ENCODE data around the gene C17orf50.
"Not testable (repeated sequence)": the region's sequence is repeated elsewhere in the genome, so short reads cannot be mapped to it uniquely, and the experiment has no call there.

C17orf50 gene

DNA sequence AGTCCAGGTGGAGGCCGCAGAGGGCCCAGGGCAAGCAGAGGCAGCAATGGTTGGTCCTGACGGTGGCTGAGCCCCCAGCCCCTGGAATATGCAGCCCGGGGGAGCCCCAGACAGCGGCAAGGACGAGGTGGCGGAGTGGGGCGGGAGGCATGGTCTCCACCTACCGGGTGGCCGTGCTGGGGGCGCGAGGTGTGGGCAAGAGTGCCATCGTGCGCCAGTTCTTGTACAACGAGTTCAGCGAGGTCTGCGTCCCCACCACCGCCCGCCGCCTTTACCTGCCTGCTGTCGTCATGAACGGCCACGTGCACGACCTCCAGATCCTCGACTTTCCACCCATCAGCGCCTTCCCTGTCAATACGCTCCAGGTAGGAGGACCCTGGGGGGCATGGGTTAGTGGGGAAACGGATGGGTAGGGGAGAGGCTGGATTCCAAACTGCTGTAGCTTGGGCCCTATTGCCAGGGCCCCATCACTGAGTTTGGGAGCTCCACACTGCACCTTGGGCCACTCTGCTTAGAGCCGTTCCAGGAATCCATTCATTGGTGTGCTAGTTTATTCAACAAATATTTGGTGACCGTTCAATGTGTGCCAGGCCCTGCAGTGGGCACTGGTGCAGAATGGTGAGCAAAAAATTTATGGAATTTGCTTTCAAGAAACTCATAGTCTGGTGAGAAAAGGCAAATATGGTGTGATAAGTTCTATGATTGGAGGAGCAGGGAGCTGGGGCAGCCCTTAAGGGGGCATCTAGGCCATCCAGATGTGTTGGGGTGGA lies 25.5 kb upstream of the C17orf50 start:
- no peak for DNase-seq

DNA sequence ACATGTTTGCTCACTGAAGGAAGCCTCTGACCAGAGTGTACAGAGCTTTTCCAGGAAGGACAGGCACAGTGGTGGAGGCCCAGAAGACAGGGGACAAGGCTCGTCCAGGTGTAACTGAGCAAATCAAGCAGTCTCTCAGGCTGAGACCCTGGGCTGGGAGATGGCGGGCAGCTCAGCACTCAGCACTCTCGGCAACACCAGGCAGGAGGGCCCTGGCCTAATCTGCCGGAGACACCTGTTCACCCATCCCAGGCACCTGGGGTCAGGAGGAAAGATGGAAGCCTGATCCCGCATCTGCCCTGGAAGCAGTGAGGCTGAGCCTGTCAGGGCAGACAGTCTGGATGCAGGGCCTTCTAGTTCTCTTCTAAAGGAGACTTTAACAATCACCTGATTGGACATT lies 24.5 kb upstream of the C17orf50 start:
- DNase-seq, result no peak

DNA sequence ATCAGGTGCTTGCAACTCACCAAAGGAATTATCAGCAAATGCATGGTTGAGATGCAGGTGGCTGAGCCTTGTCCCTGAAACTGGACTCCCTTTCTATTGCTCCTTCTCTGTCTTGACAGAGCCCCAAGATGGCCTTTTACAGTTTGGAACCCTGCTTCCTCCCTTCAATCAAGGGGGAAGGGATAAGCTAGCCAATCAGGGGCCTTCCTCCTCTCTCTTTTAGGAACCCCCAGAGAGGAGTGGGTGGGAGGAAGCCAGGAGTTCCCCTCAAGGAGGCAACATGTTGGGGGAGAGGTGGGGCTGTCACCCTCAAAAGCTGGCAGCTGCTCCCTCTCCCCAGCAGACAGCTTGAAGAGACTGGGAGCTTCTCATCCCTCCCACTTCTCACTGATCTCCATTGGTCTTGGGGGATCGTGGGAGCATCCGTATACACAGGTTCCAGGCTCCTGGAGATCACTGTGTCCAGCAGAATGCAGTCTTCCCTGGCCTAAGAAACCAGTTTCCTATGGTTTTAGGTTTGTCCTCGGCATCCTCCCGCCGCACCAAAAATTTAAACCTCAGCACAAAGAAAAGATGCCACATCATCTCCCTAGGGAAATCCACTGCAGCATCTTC lies 22.1 kb upstream of the C17orf50 start:
- DNase-seq, result no peak

DNA sequence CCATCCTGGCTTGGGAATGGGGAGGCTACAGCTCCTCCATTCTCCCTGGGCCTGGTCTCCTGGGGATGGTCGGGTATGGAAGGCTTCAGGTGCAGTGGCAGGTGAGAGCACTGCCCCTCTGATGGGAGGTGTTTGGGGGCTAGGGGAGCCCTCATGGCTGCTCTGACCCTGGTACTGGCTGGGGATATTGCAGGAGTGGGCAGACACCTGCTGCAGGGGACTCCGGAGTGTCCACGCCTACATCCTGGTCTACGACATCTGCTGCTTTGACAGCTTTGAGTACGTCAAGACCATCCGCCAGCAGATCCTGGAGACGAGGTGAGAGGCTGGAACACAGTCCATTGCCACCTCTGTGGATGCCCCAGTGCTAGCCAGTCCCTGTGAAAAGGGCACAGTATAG lies 20.5 kb upstream of the C17orf50 start:
- DNase-seq, result no peak

DNA sequence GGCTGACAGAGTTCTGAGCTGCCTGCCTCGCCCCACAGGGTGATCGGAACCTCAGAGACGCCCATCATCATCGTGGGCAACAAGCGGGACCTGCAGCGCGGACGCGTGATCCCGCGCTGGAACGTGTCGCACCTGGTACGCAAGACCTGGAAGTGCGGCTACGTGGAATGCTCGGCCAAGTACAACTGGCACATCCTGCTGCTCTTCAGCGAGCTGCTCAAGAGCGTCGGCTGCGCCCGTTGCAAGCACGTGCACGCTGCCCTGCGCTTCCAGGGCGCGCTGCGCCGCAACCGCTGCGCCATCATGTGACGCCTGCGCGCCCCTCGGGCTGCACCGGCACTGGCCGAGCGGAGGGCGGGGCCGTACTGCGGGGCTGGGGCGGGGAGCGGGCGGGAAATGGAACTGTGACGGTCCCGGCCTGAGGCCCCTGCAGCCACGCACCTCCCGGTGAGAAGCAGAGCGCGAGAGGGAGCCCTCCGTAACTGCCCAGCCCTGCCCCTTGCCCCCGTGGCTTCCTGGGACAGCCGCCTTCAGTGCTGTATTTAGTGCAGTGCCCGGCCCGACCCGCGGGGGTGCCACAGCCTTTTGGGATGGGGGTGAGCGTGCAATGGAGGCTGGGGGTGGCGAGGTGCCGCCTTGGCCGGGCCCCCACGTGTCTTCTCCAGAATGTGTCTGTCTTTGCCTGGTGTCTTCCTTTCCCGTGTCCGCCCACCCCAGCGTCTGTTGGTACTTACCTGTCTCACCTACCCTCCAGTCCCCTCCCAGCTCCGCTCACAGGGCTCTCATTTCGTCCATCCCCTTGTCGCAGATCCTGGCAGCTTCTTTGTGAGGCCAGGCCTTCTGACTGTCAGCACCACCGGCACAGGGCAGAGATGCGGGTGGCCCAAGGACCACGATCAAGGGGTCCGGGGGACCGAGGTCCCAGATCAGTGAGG lies 19.4 kb upstream of the C17orf50 start:
- no peak for DNase-seq

DNA sequence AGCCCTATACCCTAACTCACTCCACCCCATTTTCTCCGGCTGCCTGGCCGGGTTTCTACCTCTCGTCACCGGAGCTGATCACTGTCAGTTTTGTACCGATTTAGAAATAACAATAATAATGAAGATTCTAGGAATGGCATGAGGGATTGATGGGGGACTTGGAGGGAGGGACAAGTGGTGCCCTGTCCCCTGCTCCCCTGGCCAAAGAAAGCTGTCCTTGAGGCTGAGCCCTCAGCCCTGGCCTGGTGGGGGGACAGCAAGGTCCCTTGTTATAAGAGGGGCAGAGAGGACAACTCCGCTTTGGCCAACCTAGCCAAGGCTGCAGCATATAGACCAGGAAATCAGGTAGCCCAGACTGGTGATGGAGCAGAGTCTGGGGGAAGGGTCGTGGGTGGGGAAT lies 18.2 kb upstream of the C17orf50 start:
- DNase-seq, result no peak

DNA sequence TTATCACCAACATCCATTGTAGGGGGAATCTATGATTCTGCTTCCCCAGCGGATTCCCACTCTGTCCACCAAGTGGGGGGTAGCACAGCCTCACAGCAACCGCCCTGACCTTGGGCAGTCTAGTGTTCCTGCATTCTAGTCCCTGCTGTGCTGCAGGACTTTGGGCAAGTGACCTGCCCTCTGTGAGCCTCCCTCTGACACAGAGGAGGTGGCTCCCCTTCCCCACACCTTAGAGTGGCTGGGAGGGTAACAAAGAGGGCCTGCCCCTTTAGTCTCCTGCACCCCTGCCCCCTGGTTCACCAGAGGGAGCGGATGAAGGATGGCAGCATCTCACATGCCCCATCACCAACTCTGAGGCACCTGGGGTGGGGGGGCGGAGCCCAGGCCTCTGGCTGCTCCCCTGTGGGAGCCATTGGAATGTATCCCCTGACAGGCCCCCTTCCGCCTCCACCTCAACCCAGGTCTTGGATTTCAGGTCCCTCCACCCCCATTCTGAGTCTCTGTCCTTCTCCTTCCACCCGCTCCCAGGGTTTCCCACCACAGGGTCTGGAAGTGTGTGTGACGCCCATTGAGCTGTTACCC lies 17.7 kb upstream of the C17orf50 start:
- DNase-seq, result no peak

DNA sequence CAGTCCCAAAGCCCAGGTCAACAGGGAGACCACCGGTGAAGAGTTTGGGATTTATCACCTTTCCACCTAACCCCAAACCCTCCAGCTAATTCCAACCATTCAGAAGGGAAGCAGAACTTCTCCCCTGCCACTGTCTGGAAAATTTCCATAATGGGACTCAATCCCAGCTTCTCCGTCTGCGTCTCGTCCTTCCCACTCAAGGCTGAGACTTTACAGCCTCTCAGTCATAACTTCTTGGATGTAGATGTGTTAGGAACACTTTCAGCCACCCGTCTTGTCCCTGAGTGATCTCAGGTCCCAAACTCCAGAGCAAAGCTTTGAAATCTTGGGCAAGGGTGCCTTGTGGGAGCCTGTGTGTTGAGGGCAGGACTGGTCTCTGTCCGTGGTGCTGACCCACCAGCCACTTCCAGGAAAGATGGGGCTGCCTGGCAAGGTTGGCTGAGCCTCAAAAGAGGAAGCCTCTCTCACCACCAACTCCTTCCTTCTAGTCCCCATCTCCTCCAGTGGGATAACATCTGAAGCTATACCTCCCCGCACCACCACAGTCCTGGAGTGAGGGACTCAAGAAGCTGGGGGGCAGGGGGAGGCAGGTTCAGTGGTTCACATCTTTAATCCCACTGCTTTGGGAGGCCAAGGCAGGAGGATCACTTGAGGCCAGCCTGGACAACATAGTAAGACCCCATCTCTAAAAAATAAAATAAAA lies 16.9 kb upstream of the C17orf50 start:
- DNase-seq, result no peak

DNA sequence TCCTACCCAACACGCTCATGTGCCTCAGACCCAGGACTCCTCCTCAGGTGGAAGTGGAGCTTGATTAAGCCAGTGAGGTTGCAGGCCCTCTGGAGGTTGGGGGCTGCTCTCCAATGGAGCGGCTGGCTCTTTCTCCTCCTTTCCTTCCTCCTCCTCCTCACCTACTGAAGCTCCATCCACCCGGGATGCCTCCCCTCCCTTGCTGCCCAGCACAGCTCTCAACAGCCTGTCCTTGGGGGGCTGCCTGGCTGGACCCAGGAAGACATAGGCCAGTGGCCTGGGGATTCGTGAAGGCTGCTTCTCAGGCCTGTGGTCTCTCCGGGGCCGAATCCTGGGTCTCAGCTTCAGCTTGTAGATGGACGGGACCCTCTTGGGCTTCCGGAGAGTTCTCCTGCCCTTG lies 15.9 kb upstream of the C17orf50 start:
- DNase-seq, result no peak

DNA sequence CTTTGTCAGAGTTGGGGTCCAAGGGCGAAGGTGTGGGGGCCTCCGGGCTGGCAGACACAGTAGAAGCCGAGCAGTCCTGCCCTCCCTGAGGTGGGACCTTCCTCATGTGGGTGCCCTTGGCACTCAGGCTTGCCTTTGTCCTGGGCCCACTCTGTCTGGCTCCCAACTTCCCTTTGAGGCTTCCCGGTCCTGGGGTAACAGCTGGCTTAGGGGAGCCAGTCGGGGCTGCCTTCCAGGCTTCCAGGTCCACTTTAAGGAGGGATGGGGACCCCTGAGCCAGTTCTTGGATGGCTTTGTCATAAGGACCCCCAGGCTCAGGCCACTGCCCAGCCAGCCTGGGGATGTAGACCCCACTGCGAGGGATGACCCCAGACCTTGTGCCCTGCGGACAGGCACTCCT lies 15.4 kb upstream of the C17orf50 start:
- no peak for DNase-seq

DNA sequence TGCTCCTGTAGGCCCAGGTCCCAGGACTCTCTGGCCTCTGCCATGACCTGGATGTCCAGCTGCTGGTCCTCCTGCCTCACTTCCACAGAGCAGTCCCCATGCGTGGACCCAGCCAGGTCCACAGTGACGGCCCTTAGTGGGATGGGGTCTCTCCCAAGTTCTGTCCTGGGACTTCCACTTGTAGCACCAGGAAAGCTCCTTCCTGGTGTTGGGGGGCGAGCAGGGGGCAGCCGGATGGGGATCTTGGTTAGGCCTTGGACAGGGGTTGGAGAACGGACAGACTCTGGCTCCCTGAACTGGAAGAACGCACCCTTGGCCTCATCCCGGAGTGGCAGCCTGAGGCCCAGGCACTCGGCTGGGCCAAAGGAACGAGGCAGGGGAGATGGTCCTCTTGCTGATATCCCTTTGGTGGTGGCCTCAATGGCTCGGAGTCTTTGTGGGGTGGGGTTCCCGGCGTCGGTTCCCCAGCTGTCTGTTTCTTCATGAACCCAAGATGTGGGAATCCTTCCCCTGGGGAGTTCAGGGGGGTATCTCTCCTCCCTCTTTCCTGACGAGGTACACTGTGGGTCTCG lies 14.9 kb upstream of the C17orf50 start:
- DNase-seq, result no peak

DNA sequence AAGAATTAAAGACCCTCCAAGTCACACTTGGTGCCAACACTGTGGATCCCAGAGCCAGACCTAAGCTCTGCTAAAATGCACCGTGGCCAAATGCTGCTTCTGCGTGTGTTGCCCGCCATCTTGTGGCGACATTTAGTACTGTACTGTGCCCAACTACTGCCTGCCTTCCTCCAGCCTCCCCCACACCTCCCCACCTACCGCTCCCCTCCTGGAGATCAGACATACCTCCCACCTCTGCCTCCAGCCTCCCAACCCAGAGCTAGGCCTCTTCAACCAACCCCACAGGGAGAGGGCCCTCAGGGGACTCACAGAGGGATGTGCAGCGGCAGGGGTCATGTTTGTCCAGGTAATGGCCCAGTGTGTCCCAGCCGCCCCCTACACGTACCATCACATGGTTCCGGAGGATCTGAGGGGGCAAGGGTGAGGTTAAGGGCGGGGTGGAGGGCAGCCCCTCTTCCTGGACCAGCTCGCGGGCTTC lies 13.1 kb upstream of the C17orf50 start:
- peak; percentile 78 for DNase-seq

DNA sequence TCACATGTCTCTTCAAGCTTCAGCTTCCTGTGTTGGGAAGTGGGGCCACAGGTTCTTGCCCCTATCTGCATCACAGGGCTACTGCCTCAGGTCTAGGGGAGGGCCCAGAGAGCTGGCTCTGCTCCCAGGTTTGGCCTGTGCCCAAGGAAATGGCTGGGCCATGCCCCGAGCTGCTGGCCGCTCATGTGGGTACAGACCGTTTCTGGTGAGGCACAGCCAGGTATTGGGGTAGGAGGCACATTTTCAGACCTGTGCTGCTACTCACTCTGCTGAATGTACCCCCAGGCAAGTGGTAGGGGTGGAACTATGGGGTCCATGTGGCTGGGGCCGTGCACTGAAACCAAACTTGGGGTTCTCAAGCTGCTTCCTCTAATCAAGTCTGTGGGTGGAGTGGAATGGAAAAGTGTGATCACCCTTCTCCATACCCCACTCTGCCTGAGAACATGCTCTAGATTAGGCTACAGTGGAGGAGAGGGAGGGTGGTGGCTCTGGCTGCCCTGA lies 12.3 kb upstream of the C17orf50 start:
- no peak for DNase-seq

DNA sequence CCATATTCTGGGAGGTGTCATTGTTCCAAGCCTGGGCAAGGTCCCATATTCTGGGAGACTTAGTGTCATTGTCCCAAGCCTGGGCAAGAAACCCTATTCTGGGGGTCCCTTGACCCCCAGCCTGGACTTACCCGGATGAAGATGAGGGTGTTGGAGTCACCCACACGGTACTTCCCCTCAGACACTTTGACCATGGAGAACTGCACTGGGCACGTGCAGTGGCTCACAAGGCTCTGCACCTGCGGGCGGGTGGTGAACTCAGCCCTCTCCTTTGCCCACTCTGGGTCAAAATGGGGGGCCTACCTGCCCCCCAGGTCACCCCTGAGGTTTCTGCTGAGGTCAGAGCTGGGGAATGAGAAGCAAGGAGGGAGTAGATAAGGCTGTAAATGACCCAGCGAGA lies 11.7 kb upstream of the C17orf50 start:
- no peak for DNase-seq

DNA sequence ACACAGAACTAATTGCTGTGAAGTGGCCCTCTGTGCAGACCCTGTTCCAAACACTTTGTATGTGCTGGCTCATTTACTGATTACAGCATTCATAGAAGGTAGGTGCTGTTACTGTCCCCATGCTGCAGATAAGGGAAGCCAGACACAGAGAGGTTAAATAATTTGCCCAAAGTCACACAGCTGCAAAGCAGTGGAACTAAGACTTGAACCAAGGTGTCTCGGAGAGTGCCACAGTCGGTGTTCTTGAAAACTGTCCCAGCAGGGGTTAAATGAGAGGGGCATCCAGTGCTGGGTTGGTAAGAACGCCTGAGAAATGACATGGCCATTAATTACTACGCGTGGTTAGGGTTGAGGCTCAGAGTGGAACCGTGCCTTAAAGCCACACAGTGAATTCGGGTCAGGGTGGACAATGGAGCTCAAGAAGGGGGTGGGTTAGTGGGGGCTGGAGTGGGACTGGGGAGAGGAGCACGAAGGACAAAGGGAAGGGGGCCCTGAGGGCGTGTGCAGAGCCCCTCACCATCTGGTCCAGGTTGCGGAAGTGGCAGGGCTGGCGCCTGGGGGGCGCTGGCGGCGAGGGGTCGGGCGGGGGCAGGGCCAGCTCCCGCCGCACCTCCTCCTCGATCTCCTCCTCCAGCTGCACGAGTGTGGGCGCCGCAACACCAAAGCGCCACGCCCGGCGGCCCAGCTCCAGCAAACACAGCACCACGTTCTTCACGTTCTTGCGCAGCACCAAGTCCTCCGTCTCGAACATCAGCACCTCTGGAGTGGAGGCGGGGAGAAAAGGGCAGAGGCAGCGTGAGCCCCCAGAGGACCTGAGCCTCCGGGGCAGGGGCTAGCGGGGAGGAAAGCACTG lies 10.9 kb upstream of the C17orf50 start:
- DNase-seq, result no peak

DNA sequence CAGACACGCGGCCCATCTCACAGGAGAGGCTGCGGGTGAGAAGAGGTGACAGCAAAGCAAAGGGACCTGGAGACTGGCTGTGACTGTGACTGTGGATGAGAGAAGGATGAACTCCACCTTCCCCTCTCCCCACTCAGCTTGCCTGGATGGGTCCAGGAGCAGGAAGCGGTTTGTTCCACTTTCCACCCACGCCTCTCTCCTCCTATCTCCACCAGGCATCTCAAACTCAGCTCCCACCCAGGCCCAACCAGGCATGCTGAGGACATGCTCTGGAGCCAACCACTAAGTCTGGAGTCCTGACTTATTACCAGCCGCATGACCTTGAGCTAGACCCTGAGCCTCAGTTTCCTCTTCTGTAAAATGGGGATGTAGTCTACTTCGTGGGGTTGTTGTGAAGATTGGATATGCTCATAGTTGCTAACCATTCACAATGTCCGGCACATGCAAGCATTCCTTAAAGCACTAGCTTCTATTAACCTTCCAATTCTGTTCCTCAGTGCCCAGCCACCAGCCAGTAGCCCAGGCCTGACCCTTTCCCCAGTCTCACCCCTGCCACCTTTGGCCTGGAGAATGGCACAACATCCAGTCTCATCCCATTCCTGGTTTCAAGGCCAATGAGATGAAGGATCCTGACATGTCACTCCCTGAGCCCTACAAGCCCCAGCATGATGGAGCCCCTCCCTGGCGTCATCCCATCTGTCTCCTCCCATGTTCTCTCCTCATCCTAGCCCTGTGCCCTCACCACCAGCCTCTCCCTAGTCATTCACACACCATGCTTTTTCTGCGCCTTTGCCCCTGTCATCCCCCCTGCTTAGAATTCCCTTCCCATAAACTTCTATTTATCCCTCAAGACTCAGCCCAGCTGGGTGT lies 9.9 kb upstream of the C17orf50 start:
- no peak for DNase-seq

DNA sequence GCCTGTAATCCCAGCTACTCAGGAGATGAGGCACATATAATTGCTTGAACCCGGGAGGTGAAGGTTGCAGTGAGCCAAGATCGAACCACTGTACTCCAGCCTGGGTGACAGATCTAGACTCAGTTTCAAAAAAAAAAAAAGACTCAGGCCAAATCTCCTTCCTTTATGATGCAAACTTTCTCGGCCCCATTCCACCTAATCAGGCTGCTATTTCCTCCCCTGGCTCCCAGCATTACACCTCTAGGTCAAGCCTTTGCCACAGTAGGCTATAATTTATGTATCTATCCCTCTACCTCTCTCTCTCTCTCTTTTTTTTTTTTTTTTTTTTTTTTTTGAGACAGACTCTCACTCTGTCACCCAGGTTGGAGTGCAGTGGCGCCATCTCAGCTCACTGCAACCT lies 9.1 kb upstream of the C17orf50 start:
- DNase-seq, result not testable (repeated sequence)

DNA sequence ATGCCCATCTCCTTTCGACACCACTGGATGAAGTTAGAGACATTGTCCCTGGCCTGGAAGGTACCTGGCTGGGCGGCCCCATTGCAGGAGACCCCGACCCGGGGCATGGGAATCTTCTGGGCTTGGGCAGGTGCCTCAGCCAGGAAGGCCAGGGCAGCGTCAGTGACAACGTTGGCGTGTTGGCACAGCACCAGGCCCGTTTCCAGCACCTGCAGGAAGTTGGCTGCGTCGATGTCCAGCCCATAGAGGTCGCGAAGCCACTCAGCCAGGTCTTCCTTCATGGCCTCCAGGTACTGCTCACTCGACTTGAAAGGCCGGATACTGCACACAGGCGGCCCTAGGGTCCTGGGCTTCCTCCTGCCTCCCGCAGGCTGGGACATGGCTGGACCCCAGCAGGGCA lies 8.2 kb upstream of the C17orf50 start:
- DNase-seq, result no peak

DNA sequence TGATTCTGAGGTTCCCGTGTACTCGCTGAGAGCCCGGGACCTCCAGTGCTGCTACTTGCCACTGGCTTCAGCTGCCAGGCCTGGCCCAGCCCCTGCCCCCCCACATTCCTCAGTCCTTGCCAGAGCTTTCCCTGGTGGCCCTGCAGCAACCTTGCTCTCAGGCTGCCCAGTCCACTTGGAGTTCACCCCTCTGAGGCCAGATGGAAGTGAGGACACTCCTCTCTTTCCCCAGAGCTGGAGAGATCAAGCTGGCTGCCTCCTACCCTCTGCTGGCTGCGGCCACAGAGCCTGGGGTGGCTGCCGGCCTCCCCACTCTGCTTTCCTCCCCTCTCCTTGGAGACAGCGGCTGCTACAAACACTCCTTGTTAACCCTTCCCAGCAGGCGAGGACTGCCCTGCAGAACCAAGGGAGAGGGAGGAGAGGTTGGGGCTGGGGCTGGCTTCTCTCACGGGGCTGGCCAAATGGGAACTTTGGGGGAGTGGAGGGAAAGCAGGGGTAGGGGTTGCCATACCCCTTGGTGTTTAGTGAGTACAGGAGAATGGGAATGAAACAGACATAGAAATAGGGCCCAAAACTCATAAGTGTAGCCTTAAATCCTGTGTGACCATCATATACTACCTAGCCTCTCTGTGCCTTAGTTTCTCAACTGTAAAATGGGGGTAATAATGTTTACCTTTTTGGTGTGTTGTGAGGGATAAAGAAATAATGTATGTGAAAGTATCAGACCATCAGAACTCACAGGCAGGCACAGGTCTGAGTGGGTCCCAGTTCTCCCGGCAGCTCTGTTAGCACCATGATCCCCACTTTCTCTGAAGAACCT lies 7.5 kb upstream of the C17orf50 start, which contains the start of gene GAS2L2:
TSS of gene GAS2L2 (minus strand) at position 295 of the 820 bp plus-strand sequence. CDS start 389 bp downstream, outside the sequence.
- DNase-seq, result no peak

All from activated gamma-delta T cell treated with Interleukin-2 at 50 U/mL for 16 hours (primary cell).